Dermis microvascular lymphatic vessel endothelial cell (primary cell): ENCODE results near the gene CBLB. TPM values are rescaled to one million over a fixed set of nuclear protein-coding genes. Genes with fewer than 3 reads are reported as not detected.

Source experiments
- DNase-seq, 2 donors: peaks; one replicate each; pipeline versions ENCODE4 v3.0.0 to v3.0.0-alpha.2; 2010; ENCODE audit warnings: low read depth in 2 of 2
- total RNA-seq: library from RNA; depleted of rRNA; stranded (reverse); fragments of >200 nt; gene quantifications from 2 replicates; pipeline ENCODE4 v1.2.1, GENCODE V29; 2014

The CBLB gene
- total RNA-seq, result 9.1 and 10.5 TPM in 2 replicates

DNA sequence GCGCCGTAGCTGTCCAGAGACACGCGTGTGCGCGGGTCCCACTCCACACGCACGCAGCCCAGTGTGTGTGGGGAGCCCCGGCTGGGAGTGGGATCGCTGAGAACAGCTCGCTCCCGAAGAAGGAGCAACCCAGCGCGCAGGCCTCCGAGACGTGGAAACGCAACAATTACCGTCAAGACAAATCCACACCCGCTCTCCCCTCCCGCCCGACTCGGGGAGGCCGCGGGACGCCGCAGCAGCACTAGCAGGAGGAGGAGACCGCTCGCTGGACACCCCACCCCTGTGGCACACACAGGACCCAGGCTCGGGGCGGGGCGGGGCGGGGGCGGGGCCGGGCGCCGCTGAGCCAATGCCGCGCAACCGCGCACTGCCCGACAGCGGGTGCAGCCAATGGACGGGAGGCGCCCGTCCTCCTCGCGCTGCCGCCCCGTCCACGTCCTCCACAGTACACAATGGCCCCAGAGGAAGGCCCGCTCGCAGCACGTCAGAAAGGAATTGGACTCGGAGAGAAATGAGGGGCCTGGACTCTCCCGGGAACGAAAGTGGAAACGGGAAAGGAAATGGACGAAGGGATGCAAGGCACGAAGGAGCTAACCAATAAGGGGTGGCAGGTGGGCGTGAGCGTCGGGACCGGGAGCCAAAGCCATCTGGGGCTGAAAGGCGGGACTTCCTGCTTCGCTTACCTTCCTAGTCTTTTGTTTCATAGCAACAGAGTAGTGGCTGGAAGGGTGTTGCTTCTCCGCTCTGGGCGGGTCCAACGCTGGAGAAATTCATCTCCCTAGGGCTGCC is at the start of gene CBLB:
Gene CBLB, minus strand, starts transcription at position 271 of the 789 bp plus-strand sequence. CDS start 1,435 bp downstream, outside the sequence.
- peak; percentile 95 to 97 for DNase-seq

- no peak for DNase-seq
Measured at GRCh38 chr3:105916767-105917166, 48.0 kb upstream of the CBLB start.

DNA sequence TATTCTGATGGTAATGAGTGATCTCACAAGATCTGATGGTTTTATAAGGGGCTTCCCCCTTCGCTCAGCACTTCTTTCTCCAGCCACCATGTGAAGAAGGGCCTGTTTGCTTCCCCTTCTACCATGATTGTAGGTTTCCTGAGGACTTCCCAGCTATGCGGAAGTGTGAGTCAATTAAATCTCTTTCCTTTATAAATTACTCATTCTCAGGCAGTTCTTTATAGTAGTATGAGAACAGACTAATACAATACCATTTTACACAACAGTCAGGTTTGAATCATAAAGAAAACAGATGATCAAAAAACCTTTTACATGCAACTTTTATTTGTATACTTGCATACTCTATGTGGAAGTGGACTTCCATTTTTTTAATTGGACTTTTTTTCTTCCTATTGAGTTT is 46.7 kb upstream of the CBLB start:
- DNase-seq, result peak in 1 of 2 donors; percentile 21

DNA sequence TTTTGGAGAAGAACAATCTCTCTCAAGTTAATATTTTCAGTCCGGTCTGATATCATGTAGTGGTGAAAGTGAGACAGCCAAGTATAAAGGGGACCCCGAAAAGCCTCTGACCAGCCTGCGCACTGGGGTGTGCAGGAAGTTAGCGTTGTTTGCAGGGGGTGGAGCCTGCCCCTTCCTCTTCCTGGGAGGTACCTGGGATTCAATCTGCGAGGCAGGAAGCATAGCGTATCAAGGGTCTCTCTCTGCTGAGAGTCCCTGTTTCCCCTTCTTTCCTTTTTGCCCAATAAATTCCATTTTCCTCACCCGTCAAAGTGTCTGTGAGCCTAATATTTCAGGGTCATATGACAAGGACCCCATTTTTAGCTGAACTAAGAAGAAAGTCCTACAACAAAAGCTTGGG is 44.8 kb upstream of the CBLB start:
- DNase-seq, result no peak

GRCh38 chr3:105912891-105913290 is 44.1 kb upstream of the CBLB start:
- DNase-seq, result no peak

- no peak for DNase-seq
Measured at GRCh38 chr3:105911496-105911895, 42.7 kb upstream of the CBLB start.

DNA sequence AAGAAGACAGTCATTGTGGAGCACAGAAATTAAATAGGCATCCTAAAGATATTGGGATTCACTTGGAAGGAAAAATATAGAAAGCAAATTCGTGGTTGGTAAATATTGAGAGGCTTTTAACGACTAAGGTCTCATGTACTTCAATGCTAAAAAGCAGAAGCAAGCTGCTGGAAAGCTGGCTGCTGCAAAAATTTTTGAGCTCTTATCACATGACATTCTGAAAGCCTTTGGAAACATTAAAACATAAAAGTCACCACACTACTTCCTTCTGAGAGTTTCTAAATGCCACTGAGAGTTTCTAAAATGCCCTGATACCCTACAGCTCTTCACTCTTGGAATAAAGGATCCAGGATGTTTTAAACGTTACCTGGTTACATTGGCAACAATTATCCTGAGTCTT is 39.0 kb upstream of the CBLB start:
- DNase-seq, result no peak

GRCh38 chr3:105906836-105907235 is 38.0 kb upstream of the CBLB start:
- DNase-seq, result peak; percentile 94 to 100

DNA sequence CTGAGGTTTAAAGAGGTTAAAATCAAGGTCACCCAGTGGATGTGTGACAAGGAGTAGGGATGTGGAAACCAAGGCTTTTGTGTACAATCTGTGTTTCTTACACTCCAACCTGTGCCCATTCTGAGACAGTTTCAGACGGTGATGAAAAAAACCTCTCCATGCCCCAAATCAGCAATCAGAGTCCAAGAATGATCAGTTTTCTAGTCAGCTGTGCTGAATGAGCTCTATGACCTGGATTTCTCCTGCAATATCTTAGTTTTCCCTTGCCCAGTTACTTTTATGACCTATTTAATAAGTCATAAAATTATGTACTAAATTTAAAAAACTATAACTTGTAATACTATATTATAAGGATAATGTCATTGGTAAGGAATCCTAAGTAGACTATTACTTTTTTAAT is 37.5 kb upstream of the CBLB start:
- no peak for DNase-seq

GRCh38 chr3:105905328-105905727 is 36.5 kb upstream of the CBLB start:
- DNase-seq, result peak in 1 of 2 donors; percentile 22

DNA sequence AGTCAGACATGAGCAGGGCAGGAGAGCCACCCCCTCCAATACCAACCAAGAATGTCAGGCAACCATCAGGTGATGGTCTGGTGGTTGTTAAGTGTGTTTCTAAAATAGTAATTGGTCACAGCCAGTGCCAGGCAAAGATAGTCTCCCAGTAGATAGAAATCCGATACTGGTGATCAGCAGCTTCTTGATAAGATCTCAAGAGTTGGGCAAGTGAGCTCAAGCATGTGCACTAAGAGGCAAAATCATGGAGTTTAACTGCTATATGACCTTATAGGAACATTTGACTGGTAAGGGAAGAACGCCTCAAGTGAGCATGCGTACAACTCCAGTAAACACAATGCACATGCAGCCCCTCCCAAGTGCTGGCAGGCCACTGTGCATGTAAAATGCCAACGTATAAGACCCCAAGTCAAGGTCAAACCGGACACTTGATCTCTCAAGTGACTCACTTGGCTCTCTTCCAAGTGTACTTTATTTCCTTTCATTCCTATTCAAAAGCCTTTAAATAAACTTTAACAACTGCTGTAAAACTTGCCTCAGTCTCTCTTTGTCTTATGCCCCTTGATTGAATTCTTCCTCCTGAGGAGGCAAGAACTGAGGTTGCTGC is 36.0 kb upstream of the CBLB start:
- DNase-seq, result peak in 1 of 2 donors; percentile 72

GRCh38 chr3:105904251-105904650 is 35.4 kb upstream of the CBLB start:
- DNase-seq, result no peak

- DNase-seq, result no peak
Measured at GRCh38 chr3:105899516-105899915, 30.7 kb upstream of the CBLB start.

DNA sequence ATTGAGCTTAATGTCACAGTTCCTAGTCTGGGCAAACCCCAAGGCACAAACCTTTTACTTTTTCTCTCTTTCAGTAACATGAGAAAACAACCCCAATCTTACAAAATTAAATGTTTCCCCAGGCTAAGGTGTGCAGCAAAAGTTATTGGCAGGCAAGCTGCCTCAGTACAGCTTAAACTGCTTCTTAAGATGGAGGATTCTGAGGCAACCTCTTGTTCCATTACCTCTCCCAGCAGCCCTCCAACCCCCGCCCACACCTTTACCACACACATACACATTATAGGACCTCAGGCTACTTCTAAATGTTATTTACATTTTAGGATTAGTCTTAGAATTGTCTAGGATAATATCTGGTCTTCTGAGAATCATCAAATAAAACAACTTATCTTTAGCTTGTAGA is 22.3 kb upstream of the CBLB start:
- no peak for DNase-seq

DNA sequence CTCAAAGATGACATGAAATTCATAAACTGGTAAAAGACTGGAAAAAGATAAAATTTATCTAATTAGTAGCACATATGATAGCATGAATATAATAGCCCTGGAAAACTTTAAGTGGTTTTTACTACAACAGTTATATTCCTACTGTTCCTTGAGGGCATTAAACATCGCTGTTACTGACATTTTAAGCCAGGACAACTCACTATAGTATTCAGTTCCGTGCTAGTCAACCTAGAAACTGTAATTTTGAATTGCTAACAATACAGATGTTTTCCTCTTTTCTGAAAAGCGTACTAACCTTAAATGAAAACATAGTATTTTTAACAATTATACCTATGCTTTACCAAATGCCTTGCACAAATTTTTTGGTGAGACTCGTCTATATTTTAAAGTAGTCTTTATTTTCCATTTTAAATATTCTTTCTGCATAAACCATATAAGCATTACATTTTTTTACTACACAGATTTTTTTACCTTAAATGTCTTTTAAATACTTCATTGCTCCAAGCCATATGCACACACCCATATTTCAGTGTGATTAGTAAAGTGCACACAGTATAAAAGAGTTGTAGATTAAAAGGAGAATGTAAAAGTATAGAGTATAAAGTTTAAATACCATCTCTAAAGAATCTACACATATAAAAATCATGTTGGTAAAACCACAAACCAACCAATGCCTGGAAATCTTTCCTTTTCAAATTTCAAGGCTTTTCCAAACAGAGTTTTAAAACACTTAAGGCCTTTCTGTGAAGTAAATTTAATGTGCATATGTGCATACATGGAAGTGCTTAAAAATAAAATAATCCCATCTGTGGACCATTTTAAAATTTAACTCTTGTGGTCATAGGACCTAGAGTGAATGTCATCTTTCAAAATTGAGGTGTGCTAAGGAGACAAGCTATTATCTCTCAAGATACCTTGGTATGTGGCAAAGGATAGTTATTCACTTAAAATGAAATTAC is 20.1 kb upstream of the CBLB start:
- no peak for DNase-seq

DNA sequence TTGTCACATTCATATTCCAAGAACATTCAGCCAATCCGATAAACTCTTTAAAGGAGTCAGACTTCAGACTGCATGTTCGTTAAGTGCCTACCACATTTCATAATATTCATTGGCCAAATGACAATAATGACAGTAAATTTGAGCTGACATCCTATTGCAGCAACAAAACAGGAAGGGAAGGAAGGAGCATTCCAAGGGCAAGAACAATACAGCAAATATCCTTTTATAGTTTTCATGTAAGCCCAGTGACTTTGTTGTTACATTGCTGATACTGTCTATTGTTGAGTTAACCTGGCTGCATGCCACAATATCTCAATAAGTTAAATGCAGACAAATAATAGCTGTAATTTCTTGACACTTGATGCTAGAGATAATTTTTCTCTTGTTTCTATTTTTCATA is 16.4 kb upstream of the CBLB start:
- DNase-seq, result peak; percentile 78 to 84

- no peak for DNase-seq
Measured at GRCh38 chr3:105883798-105884377, 15.1 kb upstream of the CBLB start.

DNA sequence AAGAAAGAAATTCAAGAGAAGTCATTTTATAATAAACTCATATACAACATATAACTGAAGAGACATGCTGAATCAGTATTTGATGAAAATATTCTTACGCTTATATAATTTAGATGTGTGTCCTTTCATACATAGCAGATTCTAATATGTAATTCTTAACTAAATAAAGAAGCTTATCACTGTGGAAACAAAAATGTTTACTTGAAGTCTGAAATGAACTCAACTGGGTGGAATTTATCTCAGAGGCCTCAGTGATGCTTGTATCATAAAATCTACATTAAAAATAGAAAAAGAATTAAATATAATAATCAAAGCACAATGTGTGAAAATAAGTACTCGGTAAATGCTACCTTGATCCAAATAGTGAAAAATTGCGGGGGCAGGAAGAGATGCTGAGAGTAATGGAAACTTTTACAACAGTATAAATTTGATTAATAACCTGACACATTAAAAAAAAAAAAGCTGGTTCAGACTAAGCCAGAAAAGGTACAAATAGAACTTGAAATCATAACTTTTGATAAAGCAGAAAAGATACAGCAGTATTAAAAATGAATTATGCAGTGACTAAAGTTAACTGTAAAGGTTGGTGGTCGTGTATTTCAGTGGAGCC is 12.0 kb upstream of the CBLB start:
- no peak for DNase-seq

DNA sequence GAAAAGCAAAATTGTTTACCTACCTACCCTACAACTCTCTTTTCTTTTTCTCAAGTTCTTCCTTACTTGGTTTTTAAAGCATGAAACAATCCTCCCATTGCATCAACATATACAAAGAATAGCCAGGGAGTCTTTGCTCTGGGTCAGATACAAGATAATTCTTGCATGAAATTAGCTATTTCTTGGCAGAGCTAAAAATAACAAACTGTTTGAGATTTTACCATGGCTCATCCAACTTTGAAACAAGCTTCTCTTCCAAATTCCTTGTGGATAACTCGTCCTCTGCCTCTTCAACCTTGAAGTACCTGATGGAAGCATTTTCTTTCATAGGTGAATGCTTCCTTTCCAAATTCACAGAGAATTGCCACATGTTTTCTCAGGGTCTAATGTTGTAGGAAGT is 9.2 kb upstream of the CBLB start:
- no peak for DNase-seq

GRCh38 chr3:105877336-105877910 is 8.6 kb upstream of the CBLB start:
- no peak for DNase-seq

GRCh38 chr3:105876780-105877327 is 8.0 kb upstream of the CBLB start:
- peak; percentile 46 to 93 for DNase-seq
